GM21526 (cell line): ENCODE measurements around the gene ACOXL.

Source experiments
- ATAC-seq: cut with Tn5 transposase; IDR thresholded peaks from one replicate; pipeline ENCODE4 v1.9.1; 2021; ENCODE audit warnings: moderate library complexity; ENCODE audit not compliant: unreplicated experiment, low FRiP score

The ACOXL gene

DNA sequence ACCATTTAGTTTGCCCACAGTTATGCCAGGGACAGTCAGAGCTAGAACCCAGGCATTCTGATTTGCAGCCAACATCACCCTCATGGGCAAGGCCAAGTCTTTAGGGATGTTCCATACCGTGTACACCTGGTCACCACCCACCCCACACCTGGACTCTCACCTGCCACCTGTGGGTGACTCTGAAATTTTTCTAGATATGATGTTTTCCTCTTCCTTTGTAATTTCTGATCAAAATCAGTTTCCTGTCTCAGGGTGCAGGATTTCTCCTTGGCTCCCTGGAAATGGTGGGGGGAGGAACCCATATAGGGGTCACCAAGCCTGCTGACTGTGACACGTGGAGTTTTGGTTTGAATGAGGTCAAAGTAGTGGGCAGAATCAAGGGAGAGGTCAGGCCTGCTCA is 138.2 kb downstream of the ACOXL start:
- no peak for ATAC-seq

DNA sequence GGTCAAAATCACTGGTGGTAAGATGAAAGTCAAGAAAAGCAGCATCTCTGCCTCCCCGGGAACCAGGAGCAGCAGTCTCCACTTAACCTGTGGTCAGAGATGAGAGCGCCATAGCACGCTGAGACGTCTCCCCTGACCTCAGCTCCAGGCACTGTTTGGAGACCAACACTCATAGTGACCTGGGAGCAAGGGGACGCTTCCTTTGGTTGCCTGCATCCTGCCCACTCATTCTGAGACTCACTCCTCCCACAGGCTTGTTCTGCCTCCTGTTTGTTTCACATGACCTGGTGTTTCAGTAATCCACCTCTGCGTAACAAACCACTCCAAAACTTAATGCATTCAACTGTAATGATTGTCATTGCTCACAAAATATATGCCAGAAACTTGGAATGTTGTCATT is 139.3 kb downstream of the ACOXL start:
- ATAC-seq = no peak

DNA sequence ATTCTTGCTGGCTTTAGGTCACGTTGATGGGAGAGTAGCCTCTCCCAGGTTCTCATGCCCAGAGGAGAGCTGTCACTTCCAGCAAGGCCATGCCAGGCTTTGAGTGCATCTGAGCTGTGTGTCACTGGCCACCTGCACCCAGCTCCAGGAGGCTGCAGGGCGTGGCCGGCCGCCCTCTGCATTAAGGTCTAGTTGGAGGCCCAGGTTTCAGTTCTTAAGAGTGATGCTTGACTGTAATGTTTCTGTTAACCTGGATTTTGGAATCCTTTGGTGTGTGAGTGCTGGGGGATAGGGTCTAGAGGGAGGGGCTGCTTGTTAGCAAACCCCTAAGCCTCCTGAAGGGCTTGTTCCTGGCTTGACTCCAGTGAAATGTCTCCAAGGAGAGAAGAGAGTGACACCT is 140.1 kb downstream of the ACOXL start:
- no peak for ATAC-seq

DNA sequence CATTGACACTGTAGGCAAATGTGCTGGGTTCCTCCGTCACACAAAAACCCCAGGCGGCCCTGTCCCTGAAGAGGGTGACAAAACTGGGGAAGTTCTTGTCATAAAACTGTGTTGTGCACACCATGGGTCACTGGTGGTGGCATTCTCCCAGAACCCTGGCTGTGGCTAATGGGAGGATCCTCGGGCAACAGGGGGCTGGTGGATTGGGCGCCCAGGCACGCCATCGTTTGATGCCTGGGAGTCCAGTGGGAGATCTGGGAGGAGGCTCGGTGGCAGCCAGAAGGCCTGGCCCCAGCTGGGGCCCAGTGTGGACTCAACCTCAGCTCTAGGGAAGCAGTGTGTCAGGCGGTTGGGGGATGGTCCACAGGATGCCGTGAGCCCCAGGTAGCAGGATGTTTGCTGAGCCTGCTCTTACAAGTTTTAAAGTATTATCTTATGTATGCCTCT is 140.7 kb downstream of the ACOXL start:
- ATAC-seq = no peak

GRCh38 chr2:110873597-110874452 is 141.5 kb downstream of the ACOXL start:
- no peak for ATAC-seq

DNA sequence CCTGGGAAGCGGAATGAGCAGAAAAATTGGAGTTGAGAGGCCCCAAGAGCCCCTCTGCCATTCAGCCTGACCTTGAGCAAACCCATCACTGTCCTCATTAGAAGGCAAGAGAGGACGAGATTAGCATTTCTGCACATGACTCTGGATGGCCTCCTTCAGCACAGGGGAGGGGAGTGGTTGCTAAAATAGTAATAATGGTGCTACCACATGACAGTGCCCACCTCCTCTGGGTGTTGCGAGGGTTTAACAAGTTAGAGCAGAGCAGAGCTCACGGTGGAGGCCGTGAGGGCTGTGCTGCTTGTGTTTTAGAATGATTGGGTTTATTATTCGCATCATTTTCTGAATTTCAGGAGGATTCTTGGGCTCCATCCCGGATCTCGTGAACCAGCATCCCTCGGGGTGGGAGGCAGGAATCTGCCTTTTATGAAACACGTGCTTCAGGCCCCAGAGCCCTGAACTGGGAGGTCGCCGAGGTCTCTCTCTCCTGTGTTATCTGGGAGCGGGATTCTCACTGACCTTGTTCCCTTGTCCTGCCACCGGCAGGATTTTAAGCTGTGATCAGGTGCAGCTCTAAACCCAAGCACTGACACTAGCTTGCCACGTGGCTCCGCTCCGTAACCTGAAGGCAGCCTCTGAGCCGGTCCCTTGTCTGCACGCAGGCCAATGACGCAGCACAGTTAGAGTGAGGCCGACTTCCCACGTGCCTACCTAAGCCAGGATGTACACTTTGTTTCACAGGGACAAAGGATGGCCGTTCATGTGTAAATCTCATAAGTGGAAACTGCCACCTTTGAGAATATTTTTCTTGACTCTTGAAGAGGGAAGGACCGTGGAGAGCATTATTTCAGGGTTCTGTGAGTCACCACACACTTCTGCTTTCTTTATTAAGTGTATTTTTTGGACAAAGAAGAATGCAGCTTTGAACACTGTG is 142.3 kb downstream of the ACOXL start:
- ATAC-seq = no peak

GRCh38 chr2:110875384-110875725 is 143.0 kb downstream of the ACOXL start:
- no peak for ATAC-seq

DNA sequence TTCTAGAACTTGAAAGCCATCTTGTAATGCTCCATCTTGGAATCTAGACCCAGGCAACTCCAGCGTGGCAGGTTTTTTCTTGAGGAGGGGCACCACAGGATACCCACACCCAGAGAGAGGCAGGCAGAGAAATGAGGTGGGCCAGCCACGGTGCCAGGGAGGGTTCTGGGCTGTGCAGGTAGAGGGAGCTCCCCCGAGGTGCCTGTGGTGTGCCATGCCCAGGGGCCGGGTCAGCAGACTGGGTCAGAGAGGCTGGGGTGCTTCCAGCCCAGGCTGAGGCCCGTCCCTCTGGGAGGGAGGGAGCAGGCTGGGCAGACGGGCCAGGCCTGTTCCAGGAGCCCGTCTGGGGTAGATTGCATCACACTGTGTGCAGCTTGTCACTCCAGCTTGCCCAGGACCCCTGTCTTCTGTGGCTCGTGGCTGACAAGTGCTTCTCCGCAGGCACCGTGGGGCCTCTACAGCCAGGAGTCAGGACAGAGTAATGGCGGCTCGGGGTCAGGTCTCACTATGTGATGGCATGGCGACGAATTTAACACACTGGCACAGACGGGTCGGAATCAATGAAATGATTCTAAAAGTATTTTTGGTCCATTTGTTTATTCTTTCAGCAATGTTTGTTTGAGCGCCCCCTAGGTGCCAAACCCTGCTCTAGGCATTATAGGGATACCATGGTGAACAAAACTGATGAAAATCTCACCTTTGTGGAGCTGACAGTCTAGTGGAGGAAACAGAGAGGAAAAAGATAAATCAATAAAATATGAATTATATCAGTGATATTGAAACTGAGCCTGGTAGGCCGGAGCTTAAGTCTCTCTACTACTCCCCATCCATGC is 144.0 kb downstream of the ACOXL start:
- ATAC-seq = no peak

- no peak for ATAC-seq
Observed at GRCh38 chr2:110877031-110877827, 144.9 kb downstream of the ACOXL start.

DNA sequence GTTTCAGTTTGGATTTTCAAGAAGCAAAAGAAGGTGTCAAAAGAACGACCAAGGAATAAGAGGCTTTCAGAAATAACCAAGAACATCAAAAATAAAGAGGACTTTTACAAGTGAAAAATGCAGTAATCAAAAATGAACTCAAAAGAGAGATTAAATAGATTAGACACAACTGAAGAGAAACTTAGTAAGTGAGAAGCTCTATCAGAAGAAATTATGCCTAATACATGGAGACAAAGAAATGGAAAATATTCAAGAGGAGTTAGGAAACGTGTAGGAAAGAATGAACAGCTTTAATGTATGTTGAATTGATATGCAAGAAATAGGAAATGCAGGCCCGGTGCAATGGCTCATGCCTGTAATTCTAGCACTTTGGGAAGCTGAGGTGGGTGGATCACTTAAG is 145.8 kb downstream of the ACOXL start:
- ATAC-seq = no peak

GRCh38 chr2:110881908-110882307 is 149.5 kb downstream of the ACOXL start:
- no peak for ATAC-seq

- no peak for ATAC-seq
Observed at GRCh38 chr2:110883406-110883805, 151.0 kb downstream of the ACOXL start.

DNA sequence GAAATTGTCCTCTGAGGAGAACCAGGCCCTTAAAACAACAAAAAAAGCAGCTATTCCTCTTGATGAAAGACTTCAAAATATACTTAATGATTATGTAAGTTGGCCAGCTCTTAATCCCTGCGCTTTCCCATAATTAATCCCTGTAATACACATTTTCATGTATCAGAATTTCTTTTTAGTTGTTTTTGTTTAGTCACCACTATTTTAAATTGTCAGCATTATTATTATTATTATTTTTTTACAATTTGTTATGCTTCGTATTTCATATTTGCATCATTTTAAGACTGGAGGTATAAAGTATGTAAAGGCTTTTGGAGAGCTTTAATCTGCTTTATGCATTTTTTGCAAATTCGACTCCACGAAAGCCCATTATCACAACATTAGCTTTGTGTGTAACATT is 152.9 kb downstream of the ACOXL start:
- no peak for ATAC-seq

- no peak for ATAC-seq
Observed at GRCh38 chr2:110886826-110887573, 154.6 kb downstream of the ACOXL start.

- no peak for ATAC-seq
Observed at GRCh38 chr2:110888411-110888810, 156.0 kb downstream of the ACOXL start.

GRCh38 chr2:110891626-110892025 is 159.3 kb downstream of the ACOXL start:
- no peak for ATAC-seq

GRCh38 chr2:110896226-110896625 is 163.9 kb downstream of the ACOXL start:
- no peak for ATAC-seq

DNA sequence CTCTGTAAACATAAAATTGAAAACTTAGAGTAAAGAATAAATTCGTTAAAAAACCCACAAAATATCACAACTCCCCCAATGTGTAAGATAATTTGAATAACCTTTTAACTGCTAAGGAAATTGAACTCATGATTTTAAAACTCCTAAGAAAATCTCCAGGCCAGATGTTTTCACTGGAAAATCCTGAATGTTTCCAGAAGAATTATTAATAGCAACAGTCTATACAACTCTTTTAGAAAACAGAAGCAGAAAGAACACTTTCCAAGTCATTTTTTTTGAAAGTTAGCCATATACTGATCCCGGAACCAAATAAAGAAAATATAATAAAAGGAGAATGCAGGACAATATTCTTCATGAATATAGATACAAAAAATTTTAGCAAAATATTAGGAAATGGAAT is 165.6 kb downstream of the ACOXL start:
- ATAC-seq = no peak

DNA sequence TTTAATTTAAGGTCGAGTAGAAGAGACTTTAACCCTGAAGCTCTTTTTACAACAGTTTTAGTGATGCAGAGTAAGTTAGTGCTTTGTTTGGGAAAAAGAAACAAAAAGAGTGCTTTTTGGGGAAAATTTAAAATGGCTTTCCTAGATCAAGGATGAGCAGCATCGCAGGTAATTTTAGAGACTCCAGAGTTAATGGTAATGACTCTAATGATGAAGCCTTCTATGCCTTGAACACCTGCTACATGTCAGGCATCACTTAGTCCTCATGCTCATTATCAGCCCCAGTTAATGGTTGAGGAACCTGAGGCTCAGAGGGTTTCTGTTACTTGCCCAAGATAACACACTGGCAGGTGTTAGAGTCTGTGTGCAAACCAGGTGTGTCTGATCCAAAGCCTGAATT is 167.8 kb downstream of the ACOXL start:
- no peak for ATAC-seq
